ENCODE data around the gene ST3GAL4.

DNA sequence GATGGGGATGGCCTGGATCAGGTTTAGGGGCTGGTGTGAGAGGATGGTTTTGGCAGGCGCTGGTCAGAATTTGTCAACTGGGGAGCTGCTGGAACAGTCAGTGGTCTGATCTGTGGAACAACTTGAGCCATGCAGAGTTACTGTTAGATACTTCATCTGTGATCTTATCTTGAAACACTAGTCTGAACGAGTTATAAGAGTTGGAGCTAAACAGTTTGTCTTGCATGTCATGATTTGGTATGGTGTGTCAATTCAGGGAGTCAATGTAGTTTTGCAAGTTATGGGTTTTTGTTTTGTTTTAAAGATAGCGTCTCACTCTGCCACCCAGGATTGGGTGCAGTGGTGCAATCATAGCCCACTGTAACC lies 54.1 kb downstream of the ST3GAL4 start:
- TF ChIP-seq EZH2phosphoT487 (IDR thresholded peaks at IDR 0.05; ENCODE audit: borderline replicate concordance, low read depth, low read length) = no peak
- TF ChIP-seq, protein P1, sequence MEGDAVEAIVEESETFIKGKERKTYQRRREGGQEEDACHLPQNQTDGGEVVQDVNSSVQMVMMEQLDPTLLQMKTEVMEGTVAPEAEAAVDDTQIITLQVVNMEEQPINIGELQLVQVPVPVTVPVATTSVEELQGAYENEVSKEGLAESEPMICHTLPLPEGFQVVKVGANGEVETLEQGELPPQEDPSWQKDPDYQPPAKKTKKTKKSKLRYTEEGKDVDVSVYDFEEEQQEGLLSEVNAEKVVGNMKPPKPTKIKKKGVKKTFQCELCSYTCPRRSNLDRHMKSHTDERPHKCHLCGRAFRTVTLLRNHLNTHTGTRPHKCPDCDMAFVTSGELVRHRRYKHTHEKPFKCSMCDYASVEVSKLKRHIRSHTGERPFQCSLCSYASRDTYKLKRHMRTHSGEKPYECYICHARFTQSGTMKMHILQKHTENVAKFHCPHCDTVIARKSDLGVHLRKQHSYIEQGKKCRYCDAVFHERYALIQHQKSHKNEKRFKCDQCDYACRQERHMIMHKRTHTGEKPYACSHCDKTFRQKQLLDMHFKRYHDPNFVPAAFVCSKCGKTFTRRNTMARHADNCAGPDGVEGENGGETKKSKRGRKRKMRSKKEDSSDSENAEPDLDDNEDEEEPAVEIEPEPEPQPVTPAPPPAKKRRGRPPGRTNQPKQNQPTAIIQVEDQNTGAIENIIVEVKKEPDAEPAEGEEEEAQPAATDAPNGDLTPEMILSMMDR (conservative IDR thresholded peaks at IDR 0.05; ENCODE audit: low read length) = no peak

Data from OCI-LY7 (cell line).